Measurements from ENCODE around the gene NR4A1.

DNA sequence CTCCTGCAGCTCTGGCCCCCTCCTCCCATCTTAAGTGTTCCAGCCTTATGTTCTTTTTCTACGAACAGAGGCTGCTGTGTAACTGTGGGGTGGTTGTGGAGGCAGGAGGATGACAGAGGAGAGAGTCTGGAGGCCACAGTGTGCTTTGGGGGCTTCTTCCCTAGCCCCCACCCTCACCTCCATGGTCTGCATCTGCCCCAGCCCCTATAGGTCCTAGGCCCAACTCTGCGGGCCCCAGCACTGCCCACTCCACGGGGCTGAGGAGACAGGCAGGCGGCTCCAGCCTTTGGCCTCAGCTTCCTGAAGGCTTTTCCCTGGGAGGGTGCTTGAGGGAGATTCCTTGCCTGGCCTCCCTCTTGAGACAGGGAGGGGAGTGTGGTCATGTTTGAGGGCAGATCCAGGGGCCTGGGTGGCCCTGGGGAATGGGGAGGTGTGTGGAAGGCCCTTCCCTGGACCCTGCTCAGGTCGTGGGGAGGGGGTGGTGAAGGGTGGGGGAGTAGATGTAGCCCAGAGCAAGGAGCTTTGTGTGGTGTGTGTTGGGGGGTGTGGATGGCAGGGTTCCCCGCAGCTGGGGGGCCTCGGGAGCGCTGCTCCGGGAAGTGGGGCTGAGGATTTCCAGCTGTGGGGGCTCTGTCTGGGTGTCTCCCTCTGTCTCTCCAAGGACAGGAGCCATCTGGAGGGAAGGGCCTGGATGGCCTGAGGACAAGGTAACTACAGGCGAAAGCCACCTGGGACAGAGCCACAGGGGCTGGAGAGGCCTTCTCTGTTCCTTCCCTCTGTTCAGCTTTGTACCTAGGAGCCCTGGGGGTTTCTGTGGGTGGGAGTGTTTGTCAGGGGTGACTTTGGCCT lies 29.4 kb downstream of the NR4A1 start:
- TF ChIP-seq EZH2 (IDR thresholded peaks at IDR 0.05): no peak
- no peak for TF ChIP-seq FOXP2 (optimal IDR thresholded peaks at IDR 0.05; ENCODE audit: control extremely low read depth, extremely low read length, insufficient read depth)
- no peak for TF ChIP-seq POLR2AphosphoS5 (IDR thresholded peaks at IDR 0.05; ENCODE audit: borderline replicate concordance, low read depth, low read length)
